Measurements from ENCODE around the gene FSCN2.
A peak's percentile ranks its signal among the peaks of the same experiment; 100 is the strongest.

Gene FSCN2

GRCh38 chr17:81566461-81567126 lies 38.4 kb downstream of the FSCN2 start:
- peaks cover 100% of the 10 kb centered on the region for H3K36me3 Mint-ChIP-seq (ENCODE audit: low read depth)
- H3K9me3 Mint-ChIP-seq, result no peaks in the 10 kb centered on the region
- no peaks in the 10 kb centered on the region for H3K27me3 Mint-ChIP-seq
- H3K27ac Mint-ChIP-seq, result peak overlapping the region; percentile 48
- intact Hi-C loops (cut with micrococcal nuclease), result no loop called here
- H3K4me1 Mint-ChIP-seq (ENCODE audit: low read depth), result peaks cover 55% of the 10 kb centered on the region
- no peak overlapping the region for H3K4me3 Mint-ChIP-seq

- Mint-ChIP-seq H3K36me3 (ENCODE audit: low read depth) (peaks cover 100% of the 10 kb centered on the region), H3K27me3 (no peaks in the 10 kb centered on the region), H3K4me1 (ENCODE audit: low read depth) (peaks cover 51% of the 10 kb centered on the region), H3K27ac (peak overlapping the region; percentile 48), H3K4me3 (no peak overlapping the region), H3K9me3 (no peaks in the 10 kb centered on the region)
- intact Hi-C loops (cut with micrococcal nuclease), result no loop called here
These were observed 39.0 kb downstream of the FSCN2 start for GRCh38 chr17:81567191-81567590.

- Mint-ChIP-seq H3K36me3 (ENCODE audit: low read depth) (peaks cover 100% of the 10 kb centered on the region), H3K4me3 (no peak overlapping the region), H3K27ac (no peak overlapping the region), H3K9me3 (no peaks in the 10 kb centered on the region), H3K4me1 (ENCODE audit: low read depth) (peaks cover 39% of the 10 kb centered on the region), H3K27me3 (no peaks in the 10 kb centered on the region)
- intact Hi-C loops (cut with micrococcal nuclease), result no loop called here
These were observed 40.2 kb downstream of the FSCN2 start for GRCh38 chr17:81568416-81568815.

- H3K36me3 Mint-ChIP-seq (ENCODE audit: low read depth), result peaks cover 100% of the 10 kb centered on the region
- no peaks in the 10 kb centered on the region for H3K9me3 Mint-ChIP-seq
- H3K4me1 Mint-ChIP-seq (ENCODE audit: low read depth), result peaks cover 32% of the 10 kb centered on the region
- intact Hi-C loops (cut with micrococcal nuclease), result no loop called here
- H3K27me3 Mint-ChIP-seq, result no peaks in the 10 kb centered on the region
- no peak overlapping the region for H3K4me3 Mint-ChIP-seq
- no peak overlapping the region for H3K27ac Mint-ChIP-seq
These were observed 41.9 kb downstream of the FSCN2 start for GRCh38 chr17:81569986-81570514.

- no peak overlapping the region for H3K4me3 Mint-ChIP-seq
- intact Hi-C loops (cut with micrococcal nuclease), result no loop called here
- H3K4me1 Mint-ChIP-seq (ENCODE audit: low read depth), result peaks cover 25% of the 10 kb centered on the region
- peaks cover 100% of the 10 kb centered on the region for H3K36me3 Mint-ChIP-seq (ENCODE audit: low read depth)
- no peak overlapping the region for H3K27ac Mint-ChIP-seq
- H3K27me3 Mint-ChIP-seq, result no peaks in the 10 kb centered on the region
- no peaks in the 10 kb centered on the region for H3K9me3 Mint-ChIP-seq
These were observed 42.8 kb downstream of the FSCN2 start for GRCh38 chr17:81570964-81571363.

- intact Hi-C loops (cut with micrococcal nuclease), result no loop called here
- H3K4me3 Mint-ChIP-seq, result no peak overlapping the region
- no peaks in the 10 kb centered on the region for H3K27me3 Mint-ChIP-seq
- H3K9me3 Mint-ChIP-seq, result no peaks in the 10 kb centered on the region
- peaks cover 99% of the 10 kb centered on the region for H3K36me3 Mint-ChIP-seq (ENCODE audit: low read depth)
- peaks cover 16% of the 10 kb centered on the region for H3K4me1 Mint-ChIP-seq (ENCODE audit: low read depth)
- no peak overlapping the region for H3K27ac Mint-ChIP-seq
These were observed 44.5 kb downstream of the FSCN2 start for GRCh38 chr17:81572563-81573168.

GRCh38 chr17:81573794-81574642 lies 45.8 kb downstream of the FSCN2 start:
- intact Hi-C loops (cut with micrococcal nuclease), result no loop called here
- H3K9me3 Mint-ChIP-seq, result no peaks in the 10 kb centered on the region

GRCh38 chr17:81574643-81574956 lies 46.4 kb downstream of the FSCN2 start:
- H3K9me3 Mint-ChIP-seq, result no peaks in the 10 kb centered on the region
- H3K27ac Mint-ChIP-seq, result no peak overlapping the region
- H3K4me1 Mint-ChIP-seq (ENCODE audit: low read depth), result peaks cover 23% of the 10 kb centered on the region
- H3K36me3 Mint-ChIP-seq (ENCODE audit: low read depth), result peaks cover 97% of the 10 kb centered on the region
- H3K4me3 Mint-ChIP-seq, result no peak overlapping the region
- intact Hi-C loops (cut with micrococcal nuclease), result no loop called here
- no peaks in the 10 kb centered on the region for H3K27me3 Mint-ChIP-seq

More at GRCh38 chr17:81573794-81574642, 45.8 kb downstream of the FSCN2 start:
- H3K4me3 Mint-ChIP-seq, result no peak overlapping the region
- H3K27ac Mint-ChIP-seq, result no peak overlapping the region
- peaks cover 18% of the 10 kb centered on the region for H3K4me1 Mint-ChIP-seq (ENCODE audit: low read depth)
- H3K27me3 Mint-ChIP-seq, result no peaks in the 10 kb centered on the region
- peaks cover 97% of the 10 kb centered on the region for H3K36me3 Mint-ChIP-seq (ENCODE audit: low read depth)

- Mint-ChIP-seq H3K27ac (no peak overlapping the region), H3K4me3 (no peak overlapping the region), H3K36me3 (ENCODE audit: low read depth) (peaks cover 97% of the 10 kb centered on the region), H3K4me1 (ENCODE audit: low read depth) (peaks cover 34% of the 10 kb centered on the region), H3K27me3 (no peaks in the 10 kb centered on the region), H3K9me3 (no peaks in the 10 kb centered on the region)
- intact Hi-C loops (cut with micrococcal nuclease), result no loop called here
These were observed 47.7 kb downstream of the FSCN2 start for GRCh38 chr17:81575836-81576235.

- Mint-ChIP-seq H3K36me3 (ENCODE audit: low read depth) (peaks cover 97% of the 10 kb centered on the region), H3K4me3 (no peak overlapping the region), H3K27ac (peak overlapping the region; percentile 77), H3K27me3 (no peaks in the 10 kb centered on the region), H3K4me1 (ENCODE audit: low read depth) (peaks cover 34% of the 10 kb centered on the region), H3K9me3 (no peaks in the 10 kb centered on the region)
- intact Hi-C loops (cut with micrococcal nuclease), result no loop called here
These were observed 48.6 kb downstream of the FSCN2 start for GRCh38 chr17:81576621-81577277.

GRCh38 chr17:81577278-81578000 lies 49.3 kb downstream of the FSCN2 start:
- Mint-ChIP-seq H3K36me3 (ENCODE audit: low read depth) (peaks cover 97% of the 10 kb centered on the region), H3K9me3 (no peaks in the 10 kb centered on the region), H3K4me1 (ENCODE audit: low read depth) (peaks cover 34% of the 10 kb centered on the region), H3K4me3 (no peak overlapping the region), H3K27me3 (no peaks in the 10 kb centered on the region), H3K27ac (peak overlapping the region; percentile 77)
- intact Hi-C loops (cut with micrococcal nuclease), result no loop called here

- no peaks in the 10 kb centered on the region for H3K9me3 Mint-ChIP-seq
- intact Hi-C loops (cut with micrococcal nuclease), result no loop called here
- H3K27me3 Mint-ChIP-seq, result no peaks in the 10 kb centered on the region
- H3K36me3 Mint-ChIP-seq (ENCODE audit: low read depth), result peaks cover 97% of the 10 kb centered on the region
- peaks cover 34% of the 10 kb centered on the region for H3K4me1 Mint-ChIP-seq (ENCODE audit: low read depth)
- H3K27ac Mint-ChIP-seq, result peak overlapping the region; percentile 77
- no peak overlapping the region for H3K4me3 Mint-ChIP-seq
These were observed 49.9 kb downstream of the FSCN2 start for GRCh38 chr17:81578038-81578441.

GRCh38 chr17:81578561-81579225 lies 50.5 kb downstream of the FSCN2 start:
- H3K27ac Mint-ChIP-seq, result peak overlapping the region; percentile 77

More at GRCh38 chr17:81578561-81579225, 50.5 kb downstream of the FSCN2 start:
- Mint-ChIP-seq H3K27me3 (no peaks in the 10 kb centered on the region), H3K4me3 (no peak overlapping the region), H3K9me3 (no peaks in the 10 kb centered on the region), H3K36me3 (ENCODE audit: low read depth) (peaks cover 97% of the 10 kb centered on the region), H3K4me1 (ENCODE audit: low read depth) (peaks cover 34% of the 10 kb centered on the region)
- intact Hi-C loops (cut with micrococcal nuclease), result no loop called here
